Measurements from ENCODE around the gene IFIH1.

IFIH1 gene

DNA sequence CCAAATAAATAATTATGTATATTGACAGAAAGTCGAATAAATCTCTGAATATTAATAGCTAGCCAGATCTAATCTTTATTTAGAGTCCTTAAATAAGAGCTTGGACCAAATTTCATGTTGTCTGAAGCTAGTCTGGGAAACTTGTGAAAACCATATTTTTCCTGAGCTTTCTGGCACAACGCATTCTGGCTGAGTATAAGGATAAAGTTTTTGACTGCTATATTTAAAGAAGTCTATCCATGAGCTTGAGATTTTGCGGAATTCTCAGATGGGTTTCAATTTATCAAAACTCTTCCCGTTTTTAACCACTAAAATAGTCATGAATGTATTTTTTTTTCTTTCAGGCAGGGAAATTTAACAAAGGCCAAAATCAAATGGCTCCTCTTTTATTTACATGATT lies 99.1 kb downstream of the IFIH1 start:
- H3K4me3 ChIP-seq (ENCODE audit: low read depth, low read length) = no peak overlapping the region
- TF ChIP-seq, protein P1, sequence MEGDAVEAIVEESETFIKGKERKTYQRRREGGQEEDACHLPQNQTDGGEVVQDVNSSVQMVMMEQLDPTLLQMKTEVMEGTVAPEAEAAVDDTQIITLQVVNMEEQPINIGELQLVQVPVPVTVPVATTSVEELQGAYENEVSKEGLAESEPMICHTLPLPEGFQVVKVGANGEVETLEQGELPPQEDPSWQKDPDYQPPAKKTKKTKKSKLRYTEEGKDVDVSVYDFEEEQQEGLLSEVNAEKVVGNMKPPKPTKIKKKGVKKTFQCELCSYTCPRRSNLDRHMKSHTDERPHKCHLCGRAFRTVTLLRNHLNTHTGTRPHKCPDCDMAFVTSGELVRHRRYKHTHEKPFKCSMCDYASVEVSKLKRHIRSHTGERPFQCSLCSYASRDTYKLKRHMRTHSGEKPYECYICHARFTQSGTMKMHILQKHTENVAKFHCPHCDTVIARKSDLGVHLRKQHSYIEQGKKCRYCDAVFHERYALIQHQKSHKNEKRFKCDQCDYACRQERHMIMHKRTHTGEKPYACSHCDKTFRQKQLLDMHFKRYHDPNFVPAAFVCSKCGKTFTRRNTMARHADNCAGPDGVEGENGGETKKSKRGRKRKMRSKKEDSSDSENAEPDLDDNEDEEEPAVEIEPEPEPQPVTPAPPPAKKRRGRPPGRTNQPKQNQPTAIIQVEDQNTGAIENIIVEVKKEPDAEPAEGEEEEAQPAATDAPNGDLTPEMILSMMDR (IDR thresholded peaks at IDR 0.05; ENCODE audit: low read depth, low read length) = no peak

DNA sequence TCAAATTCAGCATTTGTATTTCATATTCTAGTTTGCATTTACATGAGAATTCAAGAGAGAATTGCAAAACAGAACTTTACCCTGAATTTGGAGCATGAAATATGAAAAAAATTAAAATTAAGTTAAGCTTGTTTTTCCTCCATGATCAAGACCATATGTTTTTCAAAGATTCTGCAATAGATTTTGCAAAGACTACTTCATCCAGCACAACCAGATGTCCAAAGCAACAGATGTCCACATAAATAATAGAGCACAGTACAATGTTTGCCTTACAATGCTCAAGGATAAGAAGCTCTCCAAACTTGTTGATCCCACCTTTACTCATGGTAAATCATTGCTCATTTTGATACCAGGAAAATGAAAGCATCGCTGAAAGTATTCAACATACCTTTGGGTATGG lies 100.9 kb downstream of the IFIH1 start:
- H3K4me3 ChIP-seq (ENCODE audit: low read depth, low read length) = no peak overlapping the region
- TF ChIP-seq, protein P1 (IDR thresholded peaks at IDR 0.05; ENCODE audit: low read depth, low read length) = no peak

Measured in WI38 (cell line).